ENCODE measurements around the gene RBM33. TPM values are rescaled to one million over a fixed set of nuclear protein-coding genes. Genes with fewer than 3 reads are reported as not detected.
A peak's percentile ranks its signal among the peaks of the same experiment; 100 is the strongest.

Gene RBM33
- total RNA-seq, 2 donors from 2014 or later, result 56.9 to 60.2 TPM

DNA sequence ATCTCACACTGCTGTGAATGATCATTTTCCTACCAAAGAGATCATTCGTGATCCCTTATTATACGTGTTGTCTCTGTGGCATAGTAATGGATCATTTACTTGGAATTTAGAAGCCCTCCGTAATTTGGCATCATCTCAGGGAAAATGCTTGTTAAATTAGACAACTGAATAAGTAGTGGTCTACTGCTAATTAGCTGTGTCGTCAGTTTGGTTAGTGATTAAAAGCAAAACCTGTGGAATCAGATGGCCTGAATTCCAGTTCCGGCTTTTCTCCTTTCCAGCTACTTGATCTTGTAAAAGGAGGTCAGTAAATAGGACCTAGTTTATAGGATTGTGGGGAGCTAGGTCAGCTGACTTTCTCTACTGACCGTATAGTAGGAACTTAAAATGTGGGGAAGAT is 65.6 kb downstream of the RBM33 start:
- intact Hi-C loops (cut with DNase I), result no loop called here
- H3K4me1 ChIP-seq, result no peaks in the 10 kb centered on the region
- peaks cover 21% of the 10 kb centered on the region for H3K36me3 ChIP-seq
- H3K4me3 ChIP-seq, result no peak overlapping the region
- no peaks in the 10 kb centered on the region for H3K9me3 ChIP-seq
- no peak overlapping the region for H3K27ac ChIP-seq
- H3K9ac ChIP-seq (ENCODE audit: low read depth in 2 of 2, low read length in 2 of 2), result no peak overlapping the region
- no peaks in the 10 kb centered on the region for H3K27me3 ChIP-seq
- no peak for TF ChIP-seq CTCF (IDR thresholded peaks at IDR 0.05)
- no peak for DNase-seq

DNA sequence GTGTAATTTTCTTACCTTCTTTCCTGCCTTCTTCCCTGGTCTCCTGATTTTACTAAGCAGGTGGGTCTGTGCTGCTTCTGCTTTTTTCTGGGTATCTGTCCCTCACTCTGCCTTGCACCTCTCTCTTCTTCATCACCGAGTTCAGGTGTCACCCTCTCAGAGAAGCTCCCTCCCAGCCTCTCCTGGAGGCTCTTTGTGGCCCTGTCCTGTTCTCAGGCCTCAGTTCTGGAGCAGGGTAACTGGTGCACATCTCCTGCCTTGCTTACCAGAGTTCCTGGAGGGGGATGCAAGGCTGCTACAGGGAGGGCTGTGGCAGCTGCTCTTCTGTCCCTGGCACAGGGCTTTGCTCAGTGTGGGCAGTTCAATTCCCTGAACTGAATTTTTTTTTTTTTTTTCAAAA is 66.1 kb downstream of the RBM33 start:
- Histone ChIP-seq H3K4me3 (no peak overlapping the region), H3K27me3 (no peaks in the 10 kb centered on the region), H3K36me3 (peaks cover 21% of the 10 kb centered on the region), H3K27ac (no peak overlapping the region), H3K9ac (ENCODE audit: low read depth in 2 of 2, low read length in 2 of 2) (no peak overlapping the region), H3K4me1 (no peaks in the 10 kb centered on the region), H3K9me3 (no peaks in the 10 kb centered on the region)
- no peak for DNase-seq
- intact Hi-C loops (cut with DNase I), result no loop called here
- no peak for TF ChIP-seq CTCF (IDR thresholded peaks at IDR 0.05)

DNA sequence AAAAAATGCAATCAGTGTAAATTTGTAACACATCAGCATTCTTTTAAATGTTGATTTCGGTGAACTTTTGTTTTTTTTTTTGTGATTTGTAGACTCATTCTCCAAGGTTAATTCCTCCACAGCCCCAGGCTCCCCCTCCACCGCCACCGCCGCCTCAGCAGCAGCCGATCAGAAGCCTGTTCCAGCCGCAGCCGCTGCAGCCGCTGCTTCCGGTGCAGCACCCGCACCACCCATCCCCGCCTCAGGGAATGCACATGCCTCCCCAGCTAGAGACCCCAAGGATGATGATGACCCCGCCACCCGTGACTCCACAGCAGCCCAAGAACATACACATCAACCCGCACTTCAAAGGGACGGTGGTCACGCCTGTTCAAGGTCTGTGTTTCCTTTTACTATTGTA is 66.6 kb downstream of the RBM33 start:
- no peak overlapping the region for H3K27ac ChIP-seq
- intact Hi-C loops (cut with DNase I), result no loop called here

GRCh38 chr7:155713384-155713783 is 68.9 kb downstream of the RBM33 start:
- Histone ChIP-seq H3K27ac (no peak overlapping the region), H3K27me3 (no peaks in the 10 kb centered on the region), H3K9me3 (no peaks in the 10 kb centered on the region), H3K4me3 (no peak overlapping the region), H3K36me3 (peaks cover 15% of the 10 kb centered on the region), H3K4me1 (no peaks in the 10 kb centered on the region), H3K9ac (ENCODE audit: low read depth in 2 of 2, low read length in 2 of 2) (no peak overlapping the region)
- peak; percentile 52 for DNase-seq
- no peak for TF ChIP-seq CTCF (IDR thresholded peaks at IDR 0.05)
- intact Hi-C loops (cut with DNase I), result no loop called here

More for the DNA sequence above, 66.6 kb downstream of the RBM33 start:
- no peak overlapping the region for H3K9ac ChIP-seq (ENCODE audit: low read depth in 2 of 2, low read length in 2 of 2)
- no peak for DNase-seq
- TF ChIP-seq CTCF (IDR thresholded peaks at IDR 0.05), result no peak
- peaks cover 21% of the 10 kb centered on the region for H3K36me3 ChIP-seq
- no peaks in the 10 kb centered on the region for H3K4me1 ChIP-seq
- H3K4me3 ChIP-seq, result no peak overlapping the region
- no peaks in the 10 kb centered on the region for H3K27me3 ChIP-seq
- H3K9me3 ChIP-seq, result no peaks in the 10 kb centered on the region

GRCh38 chr7:155714702-155715101 is 70.2 kb downstream of the RBM33 start:
- no peak for DNase-seq
- Histone ChIP-seq H3K4me3 (no peak overlapping the region), H3K27me3 (no peaks in the 10 kb centered on the region), H3K27ac (no peak overlapping the region), H3K4me1 (no peaks in the 10 kb centered on the region), H3K9ac (ENCODE audit: low read depth in 2 of 2, low read length in 2 of 2) (no peak overlapping the region), H3K36me3 (peaks cover 15% of the 10 kb centered on the region), H3K9me3 (no peaks in the 10 kb centered on the region)
- intact Hi-C loops (cut with DNase I), result no loop called here
- no peak for TF ChIP-seq CTCF (IDR thresholded peaks at IDR 0.05)
